ENCODE measurements around the gene ADAM22. TPM values are rescaled to one million over a fixed set of nuclear protein-coding genes. Genes with fewer than 3 reads are reported as not detected.

Gene ADAM22
- total and polyA plus RNA-seq, 2 donors (not counting 1 experiment from before 2014, with no cell fraction given), result 0.30 to 1.8 TPM

DNA sequence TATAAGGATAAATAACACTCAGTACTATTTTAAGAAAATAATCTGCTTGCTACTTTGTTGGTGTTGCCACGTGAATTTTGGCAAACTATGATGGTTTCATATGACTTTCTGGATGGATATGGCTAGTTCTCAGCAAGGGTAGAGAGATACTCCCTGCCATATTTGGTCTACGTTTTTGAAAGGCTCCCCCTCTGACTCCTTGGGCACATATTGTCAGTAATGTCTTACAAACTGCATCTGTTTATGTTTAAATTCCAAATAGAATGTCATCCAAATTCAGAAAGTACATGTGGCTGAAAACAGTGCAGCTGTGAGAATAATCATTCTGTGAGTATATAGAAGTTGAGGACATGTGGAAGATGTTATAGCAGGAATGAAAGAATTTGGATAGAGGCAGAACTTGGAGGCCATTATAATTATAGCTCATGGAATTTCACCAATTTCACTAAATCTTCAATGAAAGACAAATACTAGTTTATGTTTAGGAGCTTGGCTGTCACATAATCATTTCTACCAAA is 178.0 kb downstream of the ADAM22 start:
- no peak overlapping the region for H3K9ac ChIP-seq (ENCODE audit: low read length)
- Mint-ChIP-seq H3K27ac (no peak overlapping the region), H3K4me3 (no peak overlapping the region), H3K9me3 (ENCODE audit: insufficient read depth) (no peaks in the 10 kb centered on the region), H3K27me3 (peaks cover 4% of the 10 kb centered on the region), H3K4me1 (no peaks in the 10 kb centered on the region)
- H3K36me3 ChIP-seq (replicated peaks in 1 of 2; ENCODE audit: control extremely low read depth in 1 of 2, control insufficient read depth in 1 of 2, extremely low read depth in 1 of 2, insufficient read depth in 2 of 2, low read length in 1 of 2), result no peaks in the 10 kb centered on the region
- H3K27ac ChIP-seq (ENCODE audit: low read length in 2 of 2), result no peak overlapping the region
- ChIA-PET POLR2A (no interaction called here), CTCF (interaction anchor here (0.5 to 2.2 kb wide), 8 partner anchors 9 to 317 kb away, joined by 3 to 11 read pairs (median 3); no protein-coding TSS in a partner anchor)
- no peak for DNase-seq
- no peak overlapping the region for H2AFZ ChIP-seq (ENCODE audit: insufficient read depth, low read depth, low read length, poor library complexity, severe bottlenecking)
- WGBS (ENCODE audit: insufficient coverage), result 60% methylated on average over 1 of the region's 2 CpGs
- no peaks in the 10 kb centered on the region for H3K27me3 ChIP-seq (replicated peaks in 1 of 4; ENCODE audit: control extremely low read depth in 1 of 4, control insufficient read depth in 3 of 4, insufficient read depth in 4 of 4, low read length in 3 of 4)
- H3K4me2 ChIP-seq (replicated peaks; ENCODE audit: low read depth, low read length, poor library complexity, severe bottlenecking), result no peak overlapping the region
- no peak for ATAC-seq (ENCODE audit: low read depth)
- H3K79me2 ChIP-seq (ENCODE audit: control insufficient read depth, insufficient read depth, low read length), result no peaks in the 10 kb centered on the region
- no peaks in the 10 kb centered on the region for H3K9me3 ChIP-seq (ENCODE audit: control extremely low read depth in 1 of 3, control insufficient read depth in 2 of 3, insufficient read depth in 1 of 3, low read length in 2 of 3)
- H3K4me1 ChIP-seq (ENCODE audit: control insufficient read depth in 2 of 2, insufficient read depth in 2 of 2, low read length in 2 of 2), result no peaks in the 10 kb centered on the region
- intact Hi-C loops (cut with micrococcal nuclease), result loop anchor here (1.0 kb wide), 1 partner anchor 314 kb away; no protein-coding TSS in a partner anchor
- TF ChIP-seq, protein P1, sequence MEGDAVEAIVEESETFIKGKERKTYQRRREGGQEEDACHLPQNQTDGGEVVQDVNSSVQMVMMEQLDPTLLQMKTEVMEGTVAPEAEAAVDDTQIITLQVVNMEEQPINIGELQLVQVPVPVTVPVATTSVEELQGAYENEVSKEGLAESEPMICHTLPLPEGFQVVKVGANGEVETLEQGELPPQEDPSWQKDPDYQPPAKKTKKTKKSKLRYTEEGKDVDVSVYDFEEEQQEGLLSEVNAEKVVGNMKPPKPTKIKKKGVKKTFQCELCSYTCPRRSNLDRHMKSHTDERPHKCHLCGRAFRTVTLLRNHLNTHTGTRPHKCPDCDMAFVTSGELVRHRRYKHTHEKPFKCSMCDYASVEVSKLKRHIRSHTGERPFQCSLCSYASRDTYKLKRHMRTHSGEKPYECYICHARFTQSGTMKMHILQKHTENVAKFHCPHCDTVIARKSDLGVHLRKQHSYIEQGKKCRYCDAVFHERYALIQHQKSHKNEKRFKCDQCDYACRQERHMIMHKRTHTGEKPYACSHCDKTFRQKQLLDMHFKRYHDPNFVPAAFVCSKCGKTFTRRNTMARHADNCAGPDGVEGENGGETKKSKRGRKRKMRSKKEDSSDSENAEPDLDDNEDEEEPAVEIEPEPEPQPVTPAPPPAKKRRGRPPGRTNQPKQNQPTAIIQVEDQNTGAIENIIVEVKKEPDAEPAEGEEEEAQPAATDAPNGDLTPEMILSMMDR (IDR thresholded peaks at IDR 0.05), result no peak
- no peak for TF ChIP-seq EZH2 (IDR thresholded peaks at IDR 0.05; ENCODE audit: borderline replicate concordance, insufficient read depth, low read depth, low read length, poor library complexity, severe bottlenecking)
- no peak overlapping the region for H3K4me3 ChIP-seq (ENCODE audit: control extremely low read depth in 1 of 5, extremely low read depth in 1 of 5, insufficient read depth in 1 of 5, low read depth in 2 of 5, low read length in 4 of 5)
- H4K20me1 ChIP-seq (ENCODE audit: control insufficient read depth, insufficient read depth, low read length, poor library complexity, severe bottlenecking), result no peaks in the 10 kb centered on the region

DNA sequence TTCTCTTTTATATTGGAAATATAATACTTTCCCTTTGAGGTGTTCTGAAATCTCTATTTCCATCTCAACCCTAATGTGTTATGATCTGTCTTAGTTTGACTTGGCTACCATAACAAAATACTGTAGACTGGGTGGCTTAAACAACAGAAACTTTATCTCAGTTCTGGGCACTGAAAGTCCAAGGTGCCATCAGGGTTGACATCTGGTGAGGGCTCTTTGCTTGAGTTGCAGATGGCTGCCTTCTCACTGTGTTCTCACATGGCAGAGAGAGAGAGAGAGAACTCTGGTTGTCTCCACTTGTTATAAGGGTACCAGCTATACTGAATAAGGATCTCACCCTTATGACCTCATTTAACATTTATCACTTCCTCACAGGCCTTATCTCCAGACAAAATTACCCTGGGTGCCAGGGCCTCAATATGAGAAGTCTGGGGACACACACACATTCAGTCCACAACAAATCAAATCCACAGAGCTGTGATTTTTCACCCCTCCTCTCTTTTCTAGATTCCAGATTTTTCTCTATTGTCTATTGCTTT is 181.3 kb downstream of the ADAM22 start:
- no peaks in the 10 kb centered on the region for H3K9me3 ChIP-seq (ENCODE audit: control extremely low read depth in 1 of 3, control insufficient read depth in 2 of 3, insufficient read depth in 1 of 3, low read length in 2 of 3)
- Mint-ChIP-seq H3K27ac (no peak overlapping the region), H3K27me3 (peaks cover 4% of the 10 kb centered on the region), H3K4me1 (no peaks in the 10 kb centered on the region), H3K9me3 (ENCODE audit: insufficient read depth) (no peaks in the 10 kb centered on the region), H3K4me3 (no peak overlapping the region)
- no peak for ATAC-seq (ENCODE audit: low read depth)
- CTCF ChIA-PET, result interaction anchor here (0.9 to 1.0 kb wide), 2 partner anchors 318 to 322 kb away, joined by 3 read pairs; no protein-coding TSS in a partner anchor
- POLR2A ChIA-PET, result no interaction called here
- no peaks in the 10 kb centered on the region for H3K79me2 ChIP-seq (ENCODE audit: control insufficient read depth, insufficient read depth, low read length)
- DNase-seq, result no peak
- no peak overlapping the region for H3K4me2 ChIP-seq (replicated peaks; ENCODE audit: low read depth, low read length, poor library complexity, severe bottlenecking)
- no peaks in the 10 kb centered on the region for H3K27me3 ChIP-seq (replicated peaks in 1 of 4; ENCODE audit: control extremely low read depth in 1 of 4, control insufficient read depth in 3 of 4, insufficient read depth in 4 of 4, low read length in 3 of 4)
- H3K9ac ChIP-seq (ENCODE audit: low read length), result no peak overlapping the region
- H3K4me3 ChIP-seq (ENCODE audit: control extremely low read depth in 1 of 5, extremely low read depth in 1 of 5, insufficient read depth in 1 of 5, low read depth in 2 of 5, low read length in 4 of 5), result no peak overlapping the region
- no peaks in the 10 kb centered on the region for H3K36me3 ChIP-seq (replicated peaks in 1 of 2; ENCODE audit: control extremely low read depth in 1 of 2, control insufficient read depth in 1 of 2, extremely low read depth in 1 of 2, insufficient read depth in 2 of 2, low read length in 1 of 2)
- intact Hi-C loops (cut with micrococcal nuclease), result no loop called here
- TF ChIP-seq EZH2 (IDR thresholded peaks at IDR 0.05; ENCODE audit: borderline replicate concordance, insufficient read depth, low read depth, low read length, poor library complexity, severe bottlenecking), result no peak
- TF ChIP-seq, protein P1 (IDR thresholded peaks at IDR 0.05), result no peak
- H2AFZ ChIP-seq (ENCODE audit: insufficient read depth, low read depth, low read length, poor library complexity, severe bottlenecking), result no peak overlapping the region
- H3K27ac ChIP-seq (ENCODE audit: low read length in 2 of 2), result no peak overlapping the region
- no peaks in the 10 kb centered on the region for H4K20me1 ChIP-seq (ENCODE audit: control insufficient read depth, insufficient read depth, low read length, poor library complexity, severe bottlenecking)
- H3K4me1 ChIP-seq (ENCODE audit: control insufficient read depth in 2 of 2, insufficient read depth in 2 of 2, low read length in 2 of 2), result no peaks in the 10 kb centered on the region
